Subcutaneous abdominal adipose tissue (tissue), 5 donors: ENCODE results near the gene ADRA2A.
A peak's percentile ranks its signal among the peaks of the same experiment; 100 is the strongest.

Experiments used
- H3K27ac ChIP-seq: one replicate; pipeline ENCODE4 v1.7.0; 2013; ENCODE audit warnings: low read depth, mild to moderate bottlenecking, inconsistent platforms, low read length, moderate library complexity
- H3K27me3 ChIP-seq, 5 donors: one replicate each; pipeline ENCODE4 v1.7.0; 2013; ENCODE audit warnings: low read length in 5 of 5, inconsistent platforms in 1 of 5; ENCODE audit not compliant: control insufficient read depth in 5 of 5, insufficient read depth in 4 of 5
- H3K36me3 ChIP-seq, 5 donors: one replicate each; pipeline ENCODE4 v1.7.0; 2013; ENCODE audit warnings: low read length in 5 of 5; ENCODE audit not compliant: control insufficient read depth in 5 of 5, insufficient read depth in 5 of 5
- H3K4me1 ChIP-seq, 5 donors: one replicate each; pipeline ENCODE4 v1.7.0; 2013; ENCODE audit warnings: low read length in 5 of 5, mild to moderate bottlenecking in 3 of 5, moderate library complexity in 1 of 5; ENCODE audit not compliant: control insufficient read depth in 5 of 5, insufficient read depth in 5 of 5
- H3K4me3 ChIP-seq, 5 donors: one replicate each; pipeline ENCODE4 v1.7.0; 2013; ENCODE audit warnings: low read length in 5 of 5, low read depth in 1 of 5
- H3K9ac ChIP-seq, 5 donors: one replicate each; pipeline ENCODE4 v1.7.0; 2013; ENCODE audit warnings: low read length in 5 of 5, mild to moderate bottlenecking in 4 of 5, moderate library complexity in 3 of 5
- H3K9me3 ChIP-seq, 5 donors: one replicate each; pipeline ENCODE4 v1.7.0; 2013; ENCODE audit warnings: low read length in 5 of 5; ENCODE audit not compliant: control insufficient read depth in 5 of 5
- donor health status: healthy.
- donor health status: healthy.
- donor health status: healthy.
- donor health status: healthy.
- donor health status: healthy.

Gene ADRA2A

DNA sequence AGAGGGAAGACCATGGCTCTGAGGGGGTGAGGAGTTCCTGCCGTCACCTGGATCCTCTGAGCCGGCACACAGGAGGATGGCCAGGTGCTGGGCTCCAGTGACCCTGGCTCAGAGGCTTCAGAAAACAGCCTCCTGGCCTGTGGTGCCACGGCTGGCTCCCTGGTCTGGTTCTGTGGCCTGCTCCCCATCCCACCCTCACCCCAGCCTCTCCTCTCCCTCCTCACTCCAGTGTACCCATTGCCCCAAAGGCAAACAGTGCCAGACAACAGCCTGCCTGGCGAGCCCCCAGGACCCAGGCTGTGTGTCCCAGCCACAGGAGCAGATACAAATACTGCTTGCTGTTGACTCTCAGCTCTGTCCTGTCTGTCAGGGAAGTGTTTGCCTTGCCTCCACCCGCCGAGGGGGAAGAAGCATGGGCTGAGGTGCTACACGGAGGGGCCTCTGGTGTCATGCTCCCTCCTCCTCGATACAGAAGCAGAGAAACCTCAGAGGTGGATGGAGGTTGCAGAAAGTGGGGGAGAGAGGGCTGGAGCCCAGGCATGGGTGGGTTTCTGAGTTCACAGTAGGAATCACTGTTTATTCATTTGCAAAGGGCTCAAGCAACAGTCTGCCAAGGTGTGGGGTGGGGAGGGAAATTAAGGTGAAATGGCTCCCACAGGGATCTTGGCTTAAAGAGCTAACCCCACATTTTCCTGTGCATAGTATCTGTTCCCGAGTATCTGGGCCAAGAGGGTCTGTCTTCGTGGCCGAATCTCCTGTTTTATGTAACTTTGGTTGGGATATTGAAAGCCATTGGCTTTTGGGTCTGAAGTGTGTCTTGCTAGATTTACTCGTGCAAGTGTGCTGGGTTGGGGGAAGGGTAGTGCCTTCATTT is 5.5 kb downstream of the ADRA2A start:
- Histone ChIP-seq H3K36me3 (no peaks in the 10 kb centered on the region), H3K27ac (peak overlapping the region; percentile 86), H3K9ac (peak overlapping the region in 1 of 5 donors; percentile 21), H3K27me3 (peaks cover 0 to 8% (median 3%) of the 10 kb centered on the region in 5 donors), H3K4me1 (peaks cover 2 to 77% (median 64%) of the 10 kb centered on the region in 5 donors), H3K9me3 (no peaks in the 10 kb centered on the region), H3K4me3 (no peak overlapping the region)

DNA sequence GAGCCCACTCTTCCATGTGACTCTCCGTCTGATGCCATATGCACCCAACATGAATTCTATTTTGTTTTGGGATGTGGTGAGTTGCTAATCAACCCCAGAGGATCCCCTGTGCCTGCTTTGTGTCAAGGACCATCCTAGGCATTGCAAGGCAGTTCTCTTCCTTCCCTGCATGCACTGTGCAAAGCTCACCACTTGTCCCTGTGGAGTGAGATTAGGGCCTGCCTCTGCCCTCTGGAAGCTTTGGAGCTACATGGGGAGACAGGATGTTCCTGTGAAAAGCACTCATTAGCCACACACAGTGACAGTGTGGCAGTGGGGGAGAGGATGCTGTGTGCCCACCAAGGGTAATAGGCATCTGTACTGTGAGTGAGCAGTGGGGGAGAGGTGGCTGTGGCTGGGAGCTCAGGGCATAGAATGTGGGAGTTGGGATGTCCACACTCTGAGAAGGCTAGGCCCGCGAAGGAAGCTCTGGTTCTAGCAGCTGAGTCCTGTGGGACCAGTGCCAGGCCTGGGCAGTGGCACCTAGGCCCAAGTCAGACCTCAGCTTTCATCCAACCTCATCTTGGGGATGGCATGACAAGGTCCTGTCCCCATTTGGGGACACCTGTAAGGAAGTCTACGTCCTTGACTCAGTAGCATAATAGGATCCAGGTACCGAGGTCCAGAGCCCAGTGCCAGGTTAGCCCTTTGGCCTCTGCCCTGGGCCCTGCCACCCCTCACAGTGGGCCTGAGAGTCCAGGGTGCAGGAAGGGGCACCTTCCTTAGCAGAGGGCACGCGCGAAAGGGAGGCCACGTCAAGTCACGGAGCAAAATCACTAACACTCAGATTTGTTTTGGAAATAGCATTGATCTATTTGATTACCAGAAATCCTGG is 6.6 kb downstream of the ADRA2A start:
- Histone ChIP-seq H3K9ac (peak overlapping the region in 3 of 5 donors; percentile 24 to 57 (median 49)), H3K27ac (peak overlapping the region; percentile 86), H3K36me3 (no peaks in the 10 kb centered on the region), H3K4me3 (no peak overlapping the region), H3K4me1 (peaks cover 2 to 66% (median 55%) of the 10 kb centered on the region in 5 donors), H3K27me3 (peaks cover 0 to 4% (median 0%) of the 10 kb centered on the region in 5 donors), H3K9me3 (no peaks in the 10 kb centered on the region)

DNA sequence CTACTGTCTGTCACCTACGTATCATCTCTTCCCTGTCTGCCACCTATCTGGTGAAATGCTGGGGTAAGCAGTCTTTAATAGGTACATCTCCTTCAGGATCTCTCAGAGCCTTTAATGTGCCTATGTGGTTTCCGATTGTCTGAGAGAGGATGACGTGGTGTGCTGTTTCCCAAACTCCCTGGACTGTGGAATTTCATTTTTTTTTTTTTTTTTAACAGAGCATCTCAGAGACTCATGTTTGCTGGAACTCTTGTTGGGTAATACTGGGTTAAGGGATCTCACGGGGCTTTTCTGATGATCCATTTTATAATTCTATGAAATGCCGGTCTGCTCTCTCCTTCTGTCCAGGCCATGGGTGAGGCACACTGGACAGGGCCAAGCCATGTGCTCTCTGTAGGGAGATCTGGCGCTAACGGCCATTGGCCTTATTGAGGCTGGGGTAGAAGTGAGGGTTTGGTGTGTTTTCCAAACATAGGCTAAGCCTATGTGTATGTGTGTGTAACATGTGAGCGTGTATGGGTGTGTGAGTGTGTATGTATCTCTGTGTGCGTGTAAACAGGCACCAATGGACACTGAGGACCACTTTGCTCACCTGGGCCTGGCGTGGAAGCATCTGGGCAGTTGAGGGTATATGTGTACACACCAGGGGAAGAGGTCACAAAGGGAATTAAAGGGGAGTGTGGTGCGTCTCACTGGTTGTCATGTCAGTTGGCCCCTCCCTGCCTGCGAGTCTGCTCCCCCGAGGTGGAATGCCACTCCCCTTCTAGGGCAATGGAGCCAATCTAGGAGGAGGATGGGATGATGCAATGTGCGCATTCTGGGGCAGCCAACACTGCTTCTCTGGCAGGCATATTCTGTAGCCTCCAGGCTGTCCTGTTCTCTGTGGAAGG is 7.8 kb downstream of the ADRA2A start:
- H3K4me3 ChIP-seq = peak overlapping the region in 1 of 5 donors; percentile 7
- peaks cover 2 to 59% (median 48%) of the 10 kb centered on the region in 5 donors for H3K4me1 ChIP-seq
- H3K9me3 ChIP-seq = no peaks in the 10 kb centered on the region
- no peaks in the 10 kb centered on the region for H3K36me3 ChIP-seq
- peak overlapping the region in 2 of 5 donors; percentile 35 to 49 for H3K9ac ChIP-seq
- peak overlapping the region; percentile 86 for H3K27ac ChIP-seq
- peaks cover 0 to 4% (median 0%) of the 10 kb centered on the region in 5 donors for H3K27me3 ChIP-seq

DNA sequence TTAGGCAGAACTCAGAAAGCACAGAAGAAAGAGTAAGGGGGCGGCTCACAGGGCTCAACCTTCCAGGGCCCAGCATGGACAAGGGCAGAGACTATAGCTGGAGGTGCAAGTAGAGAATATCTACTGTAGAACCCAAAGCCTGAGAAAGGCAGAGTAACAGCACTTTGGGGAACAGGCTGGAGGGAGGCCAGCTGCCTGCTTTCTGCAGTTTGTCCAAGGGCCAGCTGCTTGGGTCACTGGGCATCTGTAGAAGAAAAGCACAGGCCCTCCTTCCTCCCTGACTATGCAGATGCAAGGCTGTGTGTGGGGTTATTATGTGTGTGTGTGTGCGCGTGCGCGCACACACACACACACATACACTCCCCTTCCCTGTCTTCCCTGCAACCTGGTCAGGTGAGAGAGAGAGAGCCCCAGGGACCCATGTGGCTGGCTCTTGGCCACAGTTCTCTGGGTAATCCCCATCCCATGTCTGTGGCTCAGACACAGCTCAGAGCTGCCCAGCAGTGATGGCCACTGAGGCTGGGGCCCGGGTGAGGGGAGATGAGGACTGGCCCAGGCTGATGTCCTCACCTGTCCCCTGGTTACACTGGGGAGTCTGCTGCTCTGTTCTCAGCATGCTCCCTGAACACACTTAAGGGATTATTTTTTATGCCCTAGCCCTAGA is 9.0 kb downstream of the ADRA2A start:
- no peaks in the 10 kb centered on the region for H3K36me3 ChIP-seq
- H3K27me3 ChIP-seq = peaks cover 0 to 4% (median 0%) of the 10 kb centered on the region in 5 donors
- H3K4me3 ChIP-seq = peak overlapping the region in 1 of 5 donors; percentile 4

DNA sequence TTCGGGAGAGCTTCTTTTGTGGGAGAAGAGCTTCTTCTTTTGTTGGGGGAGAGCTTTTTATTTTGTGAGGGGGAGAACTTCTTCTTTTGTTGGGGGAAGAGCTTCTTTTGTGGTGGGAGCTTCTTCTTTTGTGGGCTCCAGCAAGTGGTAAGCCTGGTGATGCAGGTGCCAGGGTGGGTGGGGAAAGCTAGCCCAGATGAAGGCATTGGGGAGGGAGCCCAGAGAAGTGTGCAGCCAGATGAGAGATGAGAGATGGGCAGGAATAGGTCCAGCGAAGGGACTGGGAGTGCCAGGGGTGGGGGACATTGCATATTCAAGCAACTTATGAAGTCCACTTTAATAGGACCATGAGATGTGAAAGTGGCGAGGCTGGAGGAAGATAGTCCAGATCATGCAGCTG is 9.7 kb downstream of the ADRA2A start:
- no peaks in the 10 kb centered on the region for H3K9me3 ChIP-seq
- H3K4me3 ChIP-seq = no peak overlapping the region
- no peak overlapping the region for H3K9ac ChIP-seq
- peaks cover 0 to 4% (median 0%) of the 10 kb centered on the region in 5 donors for H3K27me3 ChIP-seq
- H3K4me1 ChIP-seq = peaks cover 2 to 42% (median 31%) of the 10 kb centered on the region in 5 donors
- H3K27ac ChIP-seq = peak overlapping the region; percentile 86
- no peaks in the 10 kb centered on the region for H3K36me3 ChIP-seq

More for the DNA sequence above, 9.0 kb downstream of the ADRA2A start:
- Histone ChIP-seq H3K9ac (peak overlapping the region in 1 of 5 donors; percentile 42), H3K27ac (peak overlapping the region; percentile 86), H3K4me1 (peaks cover 2 to 48% (median 38%) of the 10 kb centered on the region in 5 donors), H3K9me3 (no peaks in the 10 kb centered on the region)

DNA sequence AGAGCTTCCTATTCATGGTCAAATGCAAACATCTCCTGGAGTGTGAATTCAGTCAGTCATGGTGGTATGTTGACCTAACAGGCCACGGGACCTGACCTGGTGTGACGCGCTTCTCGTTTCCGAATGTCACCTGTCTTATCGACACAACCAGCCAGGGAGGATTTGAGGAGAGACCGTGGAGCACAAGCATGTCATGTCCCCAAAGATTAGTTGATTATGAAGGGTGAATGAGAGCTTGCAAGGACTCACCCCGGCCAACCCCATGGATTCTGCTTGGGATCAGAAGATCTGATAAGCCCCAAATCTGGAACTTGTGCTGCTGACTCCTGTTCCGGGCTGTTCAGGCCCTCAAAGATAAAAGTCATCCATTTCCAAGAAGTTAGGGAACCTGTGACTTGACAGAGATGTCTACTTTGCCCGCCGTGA is 10.5 kb downstream of the ADRA2A start:
- no peak overlapping the region for H3K27ac ChIP-seq
- no peak overlapping the region for H3K9ac ChIP-seq
- H3K27me3 ChIP-seq = peaks cover 0 to 1% (median 0%) of the 10 kb centered on the region in 5 donors
- H3K4me3 ChIP-seq = no peak overlapping the region
- H3K36me3 ChIP-seq = no peaks in the 10 kb centered on the region
- no peaks in the 10 kb centered on the region for H3K9me3 ChIP-seq
- peaks cover 2 to 34% (median 25%) of the 10 kb centered on the region in 5 donors for H3K4me1 ChIP-seq

DNA sequence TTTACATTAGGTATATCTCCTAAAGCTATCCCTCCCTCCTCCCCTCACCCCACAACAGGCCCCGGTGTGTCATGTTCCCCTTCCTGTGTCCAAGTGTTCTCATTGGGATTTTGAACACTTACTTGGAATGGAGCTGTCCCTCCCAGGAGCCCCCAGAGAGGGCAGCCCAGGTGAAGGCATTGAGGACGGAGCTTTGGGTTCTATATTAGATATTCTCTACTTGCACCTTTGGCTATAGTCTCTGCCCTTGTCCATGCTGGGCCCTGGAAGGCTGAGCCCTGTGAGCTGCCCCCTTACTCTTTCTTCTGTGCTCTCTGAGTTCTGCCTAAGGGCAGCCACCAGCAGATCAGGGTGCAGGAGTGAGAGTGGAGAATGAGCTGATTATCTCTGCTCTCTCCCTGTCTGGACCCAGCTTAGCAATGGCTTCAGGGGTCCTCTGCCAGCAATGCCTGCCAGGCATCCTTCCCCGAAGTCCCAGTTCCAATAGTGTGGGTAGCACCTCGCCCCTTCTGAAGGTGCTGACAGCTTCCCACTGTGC is 11.2 kb downstream of the ADRA2A start:
- Histone ChIP-seq H3K27me3 (no peaks in the 10 kb centered on the region), H3K27ac (no peak overlapping the region), H3K9me3 (no peaks in the 10 kb centered on the region), H3K4me3 (no peak overlapping the region), H3K36me3 (no peaks in the 10 kb centered on the region), H3K4me1 (peaks cover 2 to 29% (median 20%) of the 10 kb centered on the region in 5 donors), H3K9ac (no peak overlapping the region)

DNA sequence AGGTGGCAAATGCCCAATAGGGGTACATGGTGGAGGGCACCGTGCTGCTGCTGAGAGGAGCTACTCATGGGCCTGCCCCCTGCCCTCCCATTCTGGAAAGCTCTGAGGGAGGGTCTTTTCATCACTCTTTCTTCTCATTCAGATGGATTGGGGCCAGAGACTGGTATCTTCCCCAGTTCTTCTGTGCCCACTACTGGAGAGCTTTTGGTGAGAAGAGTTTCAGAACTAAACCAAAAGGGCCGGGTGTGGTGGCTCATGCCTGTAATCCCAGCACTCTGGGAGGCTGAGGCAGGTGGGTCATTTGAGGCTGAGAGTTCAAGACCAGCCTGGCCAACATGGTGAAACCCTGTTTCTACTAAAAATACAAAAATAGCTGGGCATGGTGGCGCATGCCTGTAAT is 12.5 kb downstream of the ADRA2A start:
- H3K4me1 ChIP-seq = peaks cover under 1 to 17% (median 12%) of the 10 kb centered on the region in 5 donors
- H3K4me3 ChIP-seq = no peak overlapping the region
- no peaks in the 10 kb centered on the region for H3K27me3 ChIP-seq
- H3K9ac ChIP-seq = no peak overlapping the region
- H3K27ac ChIP-seq = no peak overlapping the region
- H3K9me3 ChIP-seq = no peaks in the 10 kb centered on the region
- H3K36me3 ChIP-seq = no peaks in the 10 kb centered on the region

DNA sequence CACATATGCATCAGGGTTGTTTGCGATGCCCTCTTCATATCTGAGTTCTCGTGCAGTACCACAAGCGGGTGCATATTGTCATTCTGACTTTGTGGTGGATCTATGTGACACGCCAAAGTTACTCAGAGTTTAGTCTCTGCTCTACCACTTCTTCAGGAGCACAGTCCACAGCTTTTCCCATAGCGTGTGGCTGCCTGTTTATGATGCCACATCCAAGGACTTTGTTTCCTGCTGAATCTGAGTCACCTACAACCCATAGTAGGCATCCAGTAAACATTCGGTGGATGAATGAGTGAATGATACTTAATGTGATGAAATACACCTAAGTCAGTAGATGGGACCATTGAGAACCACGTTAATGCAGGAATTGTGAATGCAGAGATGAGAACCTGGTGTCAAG is 15.0 kb downstream of the ADRA2A start:
- Histone ChIP-seq H3K27ac (no peak overlapping the region), H3K27me3 (no peaks in the 10 kb centered on the region), H3K36me3 (no peaks in the 10 kb centered on the region), H3K4me1 (no peaks in the 10 kb centered on the region), H3K9ac (no peak overlapping the region), H3K9me3 (no peaks in the 10 kb centered on the region), H3K4me3 (no peak overlapping the region)
